ENCODE measurements around the gene APOL2. TPM values are rescaled to one million over a fixed set of nuclear protein-coding genes. Genes with fewer than 3 reads are reported as not detected.

The APOL2 gene
- polyA plus RNA-seq, 1 donor (not counting 4 experiments of a cell fraction or from before 2014, with no cell fraction given): 8.9 TPM

- FAIRE-seq (no peak), DNase-seq (ENCODE audit: low read depth, low spot score) (no peak)
- H3K9me1 ChIP-seq (ENCODE audit: control insufficient read depth, extremely low read depth, insufficient read depth, low read length): no peaks in the 10 kb centered on the region
- peaks cover 9 to 17% of the 10 kb centered on the region in 2 experiments for H3K36me3 ChIP-seq (ENCODE audit: control insufficient read depth in 2 of 2, extremely low read depth in 1 of 2, insufficient read depth in 2 of 2, low read length in 2 of 2)
- H3K4me1 ChIP-seq (ENCODE audit: control insufficient read depth, extremely low read depth, insufficient read depth, low read length): peaks cover 14% of the 10 kb centered on the region
- H3K9ac ChIP-seq (ENCODE audit: control insufficient read depth, extremely low read depth, insufficient read depth, low read length): no peak overlapping the region
- no peak for TF ChIP-seq EZH2 (IDR thresholded peaks at IDR 0.05; ENCODE audit: low read length)
- TF ChIP-seq CTCF (optimal IDR thresholded peaks at IDR 0.05 in 1 of 3, IDR thresholded peaks at IDR 0.05 in 1 of 3, conservative IDR thresholded peaks at IDR 0.05 in 1 of 3; ENCODE audit: extremely low read depth in 1 of 3, insufficient read depth in 2 of 3, low read length in 3 of 3): no peak
- H3K27ac ChIP-seq (ENCODE audit: control insufficient read depth, insufficient read depth, low read length): no peak overlapping the region
- dilution Hi-C loops (cut with MboI; ENCODE audit: extremely low pct_ligation_motif_present, low sequenced_read_pairs): no loop called here
- no peak overlapping the region for H3K4me3 ChIP-seq (ENCODE audit: control insufficient read depth in 2 of 3, extremely low read depth in 1 of 3, insufficient read depth in 2 of 3, low read depth in 1 of 3, low read length in 3 of 3)
- H3K27me3 ChIP-seq (ENCODE audit: control insufficient read depth, extremely low read depth, insufficient read depth, low read length): no peaks in the 10 kb centered on the region
- H3K4me2 ChIP-seq (ENCODE audit: control insufficient read depth, extremely low read depth, insufficient read depth, low read depth, low read length): no peak overlapping the region
- no peaks in the 10 kb centered on the region for H4K20me1 ChIP-seq (ENCODE audit: control insufficient read depth, extremely low read depth, insufficient read depth, low read length)
- no peaks in the 10 kb centered on the region for H3K9me3 ChIP-seq (ENCODE audit: control insufficient read depth, low read depth, low read length)
- no peak overlapping the region for H2AFZ ChIP-seq (ENCODE audit: control insufficient read depth, low read length)
- H3K79me2 ChIP-seq (ENCODE audit: control insufficient read depth, insufficient read depth, low read length): peaks cover 18% of the 10 kb centered on the region
Measured at GRCh38 chr22:36234213-36234612, 5.1 kb downstream of the APOL2 start.

GRCh38 chr22:36233796-36234195, 5.5 kb downstream of the APOL2 start:
- H3K4me1 ChIP-seq (ENCODE audit: control insufficient read depth, extremely low read depth, insufficient read depth, low read length): peaks cover 14% of the 10 kb centered on the region
- DNase-seq (ENCODE audit: low read depth, low spot score): no peak
- H3K36me3 ChIP-seq (ENCODE audit: control insufficient read depth in 2 of 2, extremely low read depth in 1 of 2, insufficient read depth in 2 of 2, low read length in 2 of 2): peaks cover 9 to 18% of the 10 kb centered on the region in 2 experiments
- peaks cover 17% of the 10 kb centered on the region for H3K79me2 ChIP-seq (ENCODE audit: control insufficient read depth, insufficient read depth, low read length)
- no peaks in the 10 kb centered on the region for H3K9me3 ChIP-seq (ENCODE audit: control insufficient read depth, low read depth, low read length)
- no peak overlapping the region for H2AFZ ChIP-seq (ENCODE audit: control insufficient read depth, low read length)
- no peak for TF ChIP-seq CTCF (optimal IDR thresholded peaks at IDR 0.05 in 1 of 3, IDR thresholded peaks at IDR 0.05 in 1 of 3, conservative IDR thresholded peaks at IDR 0.05 in 1 of 3; ENCODE audit: extremely low read depth in 1 of 3, insufficient read depth in 2 of 3, low read length in 3 of 3)
- no peak for TF ChIP-seq EZH2 (IDR thresholded peaks at IDR 0.05; ENCODE audit: low read length)
- no peak overlapping the region for H3K4me3 ChIP-seq (ENCODE audit: control insufficient read depth in 2 of 3, extremely low read depth in 1 of 3, insufficient read depth in 2 of 3, low read depth in 1 of 3, low read length in 3 of 3)
- dilution Hi-C loops (cut with MboI; ENCODE audit: extremely low pct_ligation_motif_present, low sequenced_read_pairs): no loop called here
- no peak overlapping the region for H3K4me2 ChIP-seq (ENCODE audit: control insufficient read depth, extremely low read depth, insufficient read depth, low read depth, low read length)
- no peaks in the 10 kb centered on the region for H4K20me1 ChIP-seq (ENCODE audit: control insufficient read depth, extremely low read depth, insufficient read depth, low read length)
- no peaks in the 10 kb centered on the region for H3K27me3 ChIP-seq (ENCODE audit: control insufficient read depth, extremely low read depth, insufficient read depth, low read length)
- no peak overlapping the region for H3K27ac ChIP-seq (ENCODE audit: control insufficient read depth, insufficient read depth, low read length)
- no peak overlapping the region for H3K9ac ChIP-seq (ENCODE audit: control insufficient read depth, extremely low read depth, insufficient read depth, low read length)
- H3K9me1 ChIP-seq (ENCODE audit: control insufficient read depth, extremely low read depth, insufficient read depth, low read length): no peaks in the 10 kb centered on the region
- no peak for FAIRE-seq

Data from keratinocyte (primary cell).